ENCODE data around the gene RAB36.

Gene RAB36

GRCh38 chr22:23213022-23213555, 67.8 kb downstream of the RAB36 start:
- no peak overlapping the region for H3K4me3 ChIP-seq (ENCODE audit: control insufficient read depth, low read depth, low read length)
- no peak for DNase-seq (ENCODE audit: low read depth)
- no peak for TF ChIP-seq CTCF (IDR thresholded peaks at IDR 0.05; ENCODE audit: control insufficient read depth, insufficient read depth, low read depth, low read length, missing control alignments)

- no peak overlapping the region for H3K4me3 ChIP-seq (ENCODE audit: control insufficient read depth, low read depth, low read length)
- no peak for TF ChIP-seq CTCF (IDR thresholded peaks at IDR 0.05; ENCODE audit: control insufficient read depth, insufficient read depth, low read depth, low read length, missing control alignments)
- DNase-seq (ENCODE audit: low read depth): no peak
Measured at GRCh38 chr22:23213581-23214334, 68.5 kb downstream of the RAB36 start.

Measured in AG09309 (cell line).